Activated effector memory CD4-positive, alpha-beta T cell treated with Interleukin-2 at 50 U/mL for 16 hours (primary cell): ENCODE measurements around the gene DHRS3.

Experiments used
- DNase-seq: peaks from one replicate; pipeline ENCODE4 v3.0.0-alpha.2; 2020

DHRS3 gene

GRCh38 chr1:12596007-12596821 is 21.8 kb downstream of the DHRS3 start:
- no peak for DNase-seq

GRCh38 chr1:12595757-12596006 is 22.3 kb downstream of the DHRS3 start:
- DNase-seq = no peak

GRCh38 chr1:12594966-12595756 is 22.8 kb downstream of the DHRS3 start:
- no peak for DNase-seq

- DNase-seq = no peak
These were observed 23.5 kb downstream of the DHRS3 start for GRCh38 chr1:12594490-12594889.

GRCh38 chr1:12593621-12594066 is 24.4 kb downstream of the DHRS3 start:
- DNase-seq = no peak

GRCh38 chr1:12592496-12592895 is 25.5 kb downstream of the DHRS3 start:
- no peak for DNase-seq

- DNase-seq = no peak
These were observed 26.6 kb downstream of the DHRS3 start for GRCh38 chr1:12591267-12591938.

- no peak for DNase-seq
These were observed 29.3 kb downstream of the DHRS3 start for GRCh38 chr1:12588695-12589094.

GRCh38 chr1:12587981-12588640 is 29.9 kb downstream of the DHRS3 start:
- no peak for DNase-seq

- no peak for DNase-seq
These were observed 31.8 kb downstream of the DHRS3 start for GRCh38 chr1:12585951-12586942.

- DNase-seq = no peak
These were observed 32.5 kb downstream of the DHRS3 start for GRCh38 chr1:12585536-12585935.

GRCh38 chr1:12584900-12585525 is 33.0 kb downstream of the DHRS3 start:
- DNase-seq = no peak

GRCh38 chr1:12583484-12583883 is 34.5 kb downstream of the DHRS3 start:
- no peak for DNase-seq

- no peak for DNase-seq
These were observed 35.4 kb downstream of the DHRS3 start for GRCh38 chr1:12582649-12583048.

- no peak for DNase-seq
These were observed 36.8 kb downstream of the DHRS3 start for GRCh38 chr1:12581179-12581578.

- DNase-seq = no peak
These were observed 37.7 kb downstream of the DHRS3 start for GRCh38 chr1:12580054-12580887.

- DNase-seq = no peak
These were observed 39.1 kb downstream of the DHRS3 start for GRCh38 chr1:12578860-12579422.

- DNase-seq = no peak
These were observed 41.0 kb downstream of the DHRS3 start for GRCh38 chr1:12577020-12577419.

- no peak for DNase-seq
These were observed 43.3 kb downstream of the DHRS3 start for GRCh38 chr1:12574757-12575139.
